Measurements from ENCODE around the gene AKNAD1.

The AKNAD1 gene

GRCh38 chr1:108865316-108865910, 8.5 kb upstream of the AKNAD1 start:
- DNase-seq = no peak

DNA sequence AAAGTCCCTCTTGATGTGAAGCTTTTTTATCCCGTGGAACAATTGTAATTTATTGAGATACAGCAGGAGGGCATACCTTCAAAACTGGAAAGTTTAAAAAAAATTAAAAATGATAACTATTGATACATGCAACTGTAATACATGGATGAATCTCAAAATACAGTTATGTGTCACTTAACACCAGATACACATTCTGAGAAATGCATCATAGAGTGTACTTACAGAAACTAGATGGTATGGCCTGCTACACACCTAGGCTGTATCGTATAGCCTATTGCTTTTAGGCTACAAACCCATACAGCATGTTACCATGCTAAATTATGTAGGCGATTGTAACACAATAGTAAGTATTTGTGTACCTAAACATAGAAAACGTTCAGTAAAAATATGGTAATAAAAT, 7.1 kb upstream of the AKNAD1 start:
- no peak for DNase-seq

GRCh38 chr1:108862698-108863477, 6.0 kb upstream of the AKNAD1 start:
- DNase-seq = no peak

DNA sequence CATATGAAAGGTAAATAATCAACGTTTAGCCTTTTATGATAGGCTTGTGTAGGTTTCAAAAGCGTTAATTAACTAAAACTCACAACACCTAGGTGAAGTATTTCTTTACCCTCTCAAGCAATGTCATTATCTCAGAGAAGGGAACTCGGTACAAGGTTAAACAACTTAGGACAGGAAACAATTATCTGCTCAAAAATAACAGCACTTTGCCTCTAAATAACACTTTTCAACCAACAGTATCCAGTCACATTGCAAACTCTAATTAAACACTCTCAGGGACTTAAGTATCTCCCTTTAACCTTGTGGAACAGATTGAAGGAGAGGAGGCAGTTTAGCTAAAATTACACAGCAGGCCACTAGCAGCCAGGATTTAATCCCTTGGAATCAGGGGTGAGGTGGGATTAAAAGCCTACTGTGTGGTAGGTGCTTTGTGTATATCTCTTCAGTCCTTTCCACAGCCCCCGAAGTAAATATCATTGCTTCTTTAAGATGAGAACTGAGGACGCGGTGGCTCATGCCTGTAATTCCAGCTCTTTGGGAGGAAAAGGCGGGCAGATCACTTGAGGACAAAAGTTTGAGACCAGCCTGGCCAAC, 5.2 kb upstream of the AKNAD1 start:
- DNase-seq = no peak

- DNase-seq = no peak
Measured at GRCh38 chr1:108861566-108861965, 4.7 kb upstream of the AKNAD1 start.

DNA sequence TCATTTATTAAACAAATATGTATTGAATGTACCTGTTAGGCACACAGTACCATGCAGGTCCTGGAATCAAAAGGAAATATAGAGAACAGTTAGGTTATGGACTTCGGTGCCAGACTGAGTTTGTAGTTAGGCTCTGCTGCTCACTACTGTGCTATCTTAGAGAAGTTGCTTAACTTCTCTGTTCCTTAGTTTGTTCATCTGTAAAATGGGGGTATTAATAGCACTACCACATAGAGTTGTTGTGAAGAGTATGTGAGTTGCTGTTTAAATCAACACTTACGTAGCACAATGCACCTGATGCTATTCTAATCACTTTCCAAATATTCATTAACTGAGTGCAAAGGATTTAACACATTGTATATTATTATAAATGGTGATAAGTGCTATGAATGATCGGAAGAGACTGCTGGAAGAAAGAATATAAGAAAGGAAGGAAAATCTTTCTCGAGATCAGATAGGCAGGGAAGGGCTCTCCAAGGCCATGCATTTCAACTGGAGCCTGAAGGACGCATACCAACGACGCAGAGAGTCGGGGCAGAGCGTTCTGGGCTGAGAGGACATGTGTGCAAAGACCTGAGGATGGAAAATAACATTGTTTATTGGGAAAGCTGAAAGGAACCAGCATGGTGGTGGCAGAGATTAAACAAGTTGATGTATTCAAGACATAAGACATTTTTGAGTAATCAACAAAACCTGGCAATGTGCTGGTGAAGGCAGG, 3.5 kb upstream of the AKNAD1 start:
- no peak for DNase-seq

DNA sequence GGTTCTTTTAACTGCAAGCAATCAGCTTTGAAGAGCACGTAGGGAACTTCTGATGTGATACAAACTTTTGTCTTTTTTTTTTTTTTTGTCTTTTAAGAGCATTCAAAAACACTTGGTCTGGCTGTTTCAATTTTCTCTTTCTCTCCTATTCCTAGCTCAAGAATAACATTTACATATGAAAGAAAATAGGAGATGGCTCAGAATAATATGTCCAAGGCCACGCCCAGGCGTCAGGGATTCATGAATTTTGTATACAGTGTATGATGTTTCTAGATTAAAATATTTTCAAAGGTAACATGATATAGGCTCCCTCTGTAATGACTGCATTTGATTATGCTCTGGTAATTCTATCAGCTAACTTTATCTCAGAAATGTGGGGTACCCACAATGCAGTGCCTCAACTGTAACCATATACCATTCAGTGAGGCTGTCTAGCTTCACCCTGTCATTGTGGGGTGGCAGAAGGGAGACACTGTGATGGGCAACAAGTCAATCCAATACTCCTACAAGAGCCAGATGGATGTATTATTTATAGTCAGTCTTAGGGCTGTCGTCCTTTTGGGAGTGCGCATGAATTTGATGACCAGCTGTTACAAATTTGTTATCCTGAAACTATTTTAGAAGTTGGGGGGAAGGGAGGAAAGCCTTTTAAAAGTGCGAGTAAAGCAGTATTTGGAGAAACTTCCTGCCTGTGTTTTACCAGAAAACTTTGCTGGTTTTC, 1.5 kb upstream of the AKNAD1 start:
- DNase-seq = no peak

DNA sequence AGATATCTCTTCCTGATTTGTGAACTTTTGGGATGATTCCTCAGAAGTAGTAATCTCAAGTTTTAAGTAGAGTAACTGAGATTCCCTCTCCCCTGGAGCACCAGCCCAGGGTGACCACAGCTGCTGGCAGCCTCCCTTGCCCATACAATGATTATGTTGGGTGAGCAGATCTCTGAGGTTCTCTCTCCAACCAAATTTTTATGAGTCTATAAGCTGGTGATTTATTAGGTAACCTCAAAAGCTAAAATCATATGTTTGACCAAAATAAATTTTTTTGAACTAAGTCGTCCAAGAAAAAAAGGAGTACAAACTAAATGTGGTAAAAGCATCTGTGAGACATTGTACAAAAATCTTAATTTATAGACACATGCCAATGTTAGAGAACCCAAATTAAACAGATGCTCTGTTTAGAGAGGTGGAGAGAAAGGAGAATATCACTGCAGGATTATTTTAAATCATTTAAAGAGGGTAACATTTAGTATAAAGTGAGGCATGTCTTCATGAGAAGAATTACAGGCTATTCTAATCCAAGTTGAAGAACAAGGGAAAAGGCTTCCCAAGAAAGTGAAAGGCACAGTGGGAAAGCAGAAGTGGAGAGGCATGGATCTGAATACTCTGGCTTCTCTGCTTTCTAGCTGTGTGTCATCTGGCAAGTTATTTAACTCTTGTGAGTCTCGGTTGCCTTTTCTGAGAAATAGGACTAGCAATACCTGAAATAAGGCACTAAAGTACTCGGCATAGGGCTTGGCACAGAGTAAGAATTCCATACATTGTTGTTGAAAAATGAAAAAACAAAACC, 2.5 kb downstream of the AKNAD1 start:
- no peak for DNase-seq

DNA sequence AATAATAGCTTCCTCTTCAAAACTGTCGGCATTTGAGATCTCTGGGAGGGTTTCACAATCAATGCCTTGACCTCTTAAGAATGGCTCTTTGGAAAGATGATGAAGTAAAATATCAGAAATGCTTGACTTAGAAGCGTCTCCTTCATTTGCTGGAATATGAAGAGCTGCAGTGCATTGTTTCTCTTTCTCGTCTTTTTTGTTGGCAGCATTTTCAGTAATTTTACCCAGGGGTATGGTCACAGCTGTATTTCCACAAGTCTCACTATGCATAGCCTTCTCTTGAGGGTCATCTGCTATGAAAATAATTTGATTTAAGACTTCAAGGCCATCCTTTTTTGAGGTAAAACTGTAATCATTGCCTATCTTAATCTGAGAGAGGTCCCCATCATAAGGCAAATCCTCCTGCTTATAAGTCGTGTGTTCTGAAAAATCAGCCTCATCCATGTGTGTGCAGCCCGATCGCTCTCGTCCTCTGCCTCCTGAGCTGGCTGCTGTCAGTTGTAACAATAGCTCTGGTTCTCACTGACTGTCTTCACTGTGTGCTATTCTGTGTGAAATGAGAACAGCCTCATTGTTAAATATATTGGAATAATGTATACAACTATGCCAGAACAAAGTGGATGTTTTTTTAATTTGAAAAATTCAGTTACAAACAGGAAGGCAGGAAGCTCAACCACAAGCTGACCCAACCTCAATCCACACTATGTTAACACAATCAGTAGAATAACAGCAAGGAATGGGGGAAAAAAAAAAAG, 4.5 kb downstream of the AKNAD1 start:
- DNase-seq = peak in 17 of 51 donors; percentile 3 to 55 (median 23)

GRCh38 chr1:108851567-108851966, 5.3 kb downstream of the AKNAD1 start:
- no peak for DNase-seq

- no peak for DNase-seq
Measured at GRCh38 chr1:108850929-108851328, 6.0 kb downstream of the AKNAD1 start.

DNA sequence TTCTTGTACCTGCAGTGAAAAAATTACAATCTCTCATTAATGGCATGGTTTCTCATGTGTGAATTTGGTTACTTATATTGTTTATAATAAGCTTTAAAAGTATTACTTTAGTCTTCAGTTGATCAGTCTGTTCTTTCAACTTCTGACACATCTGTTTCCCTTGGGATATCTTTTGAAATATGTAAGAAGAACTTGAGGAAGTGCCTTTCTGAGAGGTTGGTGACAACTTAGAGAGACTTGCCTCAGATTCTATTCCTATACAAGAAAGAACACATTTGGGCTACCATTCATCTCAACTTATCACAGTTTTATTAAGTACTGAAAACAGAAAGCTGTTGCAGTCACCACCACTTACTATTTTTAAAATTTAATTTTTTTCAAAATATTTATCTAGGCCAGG, 8.1 kb downstream of the AKNAD1 start:
- DNase-seq = no peak

DNA sequence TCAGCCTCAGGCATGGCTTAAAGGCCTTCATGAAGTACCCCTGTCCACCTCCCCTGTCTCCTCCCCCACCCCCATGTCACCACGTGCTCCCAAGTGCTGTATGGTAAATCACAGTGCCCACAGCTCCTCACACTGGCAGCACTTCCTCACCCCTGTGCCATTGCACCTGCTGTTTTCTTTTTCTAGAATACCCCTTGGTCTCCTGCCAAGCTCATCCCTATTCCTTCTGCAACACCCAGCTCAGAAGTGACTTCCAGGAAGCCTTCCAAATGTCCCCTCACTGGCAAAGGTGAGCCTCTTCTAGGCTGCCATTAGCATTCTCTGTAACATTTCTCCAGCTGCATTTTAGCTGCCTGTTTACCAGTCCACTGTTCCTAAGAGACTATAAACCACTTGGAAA, 9.4 kb downstream of the AKNAD1 start:
- DNase-seq = peak in 5 of 51 donors; percentile 2 to 29 (median 4)

GRCh38 chr1:108845991-108846390, 10.9 kb downstream of the AKNAD1 start:
- DNase-seq = no peak

DNA sequence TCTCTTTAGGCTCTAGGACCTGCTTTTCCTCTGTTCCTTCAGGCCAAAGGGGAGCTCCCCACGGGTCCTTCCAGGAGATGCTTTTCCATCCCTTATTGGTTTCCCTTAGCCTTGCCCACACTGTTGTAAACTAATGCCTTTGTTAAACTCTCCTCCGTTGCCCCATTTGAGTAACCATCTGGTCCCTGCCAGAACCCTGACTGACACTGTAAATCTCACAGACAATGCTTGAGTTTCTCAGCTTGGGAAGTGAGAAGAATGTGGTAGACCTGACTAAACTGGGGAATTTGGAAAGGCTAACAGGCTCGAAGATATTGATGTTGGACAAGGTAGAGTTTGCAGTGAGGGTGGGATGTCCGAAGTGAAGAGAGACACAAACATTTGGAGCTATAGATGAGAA, 11.4 kb downstream of the AKNAD1 start:
- no peak for DNase-seq

DNA sequence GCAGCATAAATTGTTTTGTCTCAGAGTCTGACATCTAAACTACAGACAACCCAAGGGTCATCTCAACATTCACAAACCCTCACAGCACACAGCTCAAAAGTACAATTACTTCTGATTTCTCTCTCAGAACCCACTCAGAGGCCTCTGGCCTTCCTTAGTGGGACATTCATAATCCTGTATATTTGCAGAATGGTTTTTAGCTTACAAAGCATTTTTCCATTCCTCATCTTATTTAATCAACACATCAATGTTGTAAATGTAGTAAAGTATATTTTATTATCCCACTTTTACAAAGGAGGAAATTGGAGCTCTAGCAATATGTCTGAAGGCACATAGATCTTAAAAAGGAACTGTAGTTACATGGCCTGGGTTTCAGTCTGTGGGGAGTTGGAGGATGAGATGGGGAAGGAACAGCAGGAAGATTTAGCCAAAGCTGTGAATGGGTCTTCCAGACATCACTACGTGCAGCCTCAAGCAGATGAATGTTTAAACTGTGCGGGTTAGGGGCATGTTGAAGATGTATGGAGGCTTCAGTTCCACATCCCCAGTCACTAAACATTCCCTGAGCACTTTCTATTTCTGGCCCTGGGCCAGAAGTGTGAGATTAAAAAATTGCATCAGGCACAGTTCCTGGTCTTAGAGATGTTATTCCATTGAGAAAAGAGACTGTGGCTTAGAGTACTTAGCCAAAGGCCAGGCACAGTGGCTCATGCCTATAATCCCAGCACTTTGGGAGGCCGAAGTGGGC, 13.3 kb downstream of the AKNAD1 start:
- DNase-seq = no peak

GRCh38 chr1:108842525-108843181, 14.2 kb downstream of the AKNAD1 start:
- DNase-seq = no peak

- no peak for DNase-seq
Measured at GRCh38 chr1:108841703-108842102, 15.2 kb downstream of the AKNAD1 start.

GRCh38 chr1:108832929-108833328, 24.0 kb downstream of the AKNAD1 start:
- no peak for DNase-seq

Data from hypothalamus (tissue), 51 donors.